ENCODE measurements around the gene GIGYF2.

DNA sequence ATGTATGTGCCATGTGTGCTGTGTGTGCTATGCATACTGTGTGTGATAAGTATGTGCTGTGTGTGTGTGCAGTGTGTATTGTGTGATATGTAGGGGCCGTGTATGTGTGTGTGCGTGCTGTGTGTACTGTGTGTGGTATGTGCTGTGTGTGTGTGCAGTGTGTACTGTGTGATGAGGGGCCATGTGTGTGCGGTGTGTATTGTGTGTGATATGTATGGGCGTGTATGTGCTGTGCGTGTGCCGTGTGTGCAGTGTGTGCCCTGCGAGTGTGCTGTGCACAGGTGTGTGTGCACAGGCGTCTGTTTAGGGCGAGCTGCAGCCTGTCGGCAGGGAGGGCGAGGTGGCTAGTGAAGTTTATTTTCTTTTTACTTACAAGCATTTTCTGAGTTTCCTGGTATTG lies 189.0 kb downstream of the GIGYF2 start:
- TF ChIP-seq, protein P1, sequence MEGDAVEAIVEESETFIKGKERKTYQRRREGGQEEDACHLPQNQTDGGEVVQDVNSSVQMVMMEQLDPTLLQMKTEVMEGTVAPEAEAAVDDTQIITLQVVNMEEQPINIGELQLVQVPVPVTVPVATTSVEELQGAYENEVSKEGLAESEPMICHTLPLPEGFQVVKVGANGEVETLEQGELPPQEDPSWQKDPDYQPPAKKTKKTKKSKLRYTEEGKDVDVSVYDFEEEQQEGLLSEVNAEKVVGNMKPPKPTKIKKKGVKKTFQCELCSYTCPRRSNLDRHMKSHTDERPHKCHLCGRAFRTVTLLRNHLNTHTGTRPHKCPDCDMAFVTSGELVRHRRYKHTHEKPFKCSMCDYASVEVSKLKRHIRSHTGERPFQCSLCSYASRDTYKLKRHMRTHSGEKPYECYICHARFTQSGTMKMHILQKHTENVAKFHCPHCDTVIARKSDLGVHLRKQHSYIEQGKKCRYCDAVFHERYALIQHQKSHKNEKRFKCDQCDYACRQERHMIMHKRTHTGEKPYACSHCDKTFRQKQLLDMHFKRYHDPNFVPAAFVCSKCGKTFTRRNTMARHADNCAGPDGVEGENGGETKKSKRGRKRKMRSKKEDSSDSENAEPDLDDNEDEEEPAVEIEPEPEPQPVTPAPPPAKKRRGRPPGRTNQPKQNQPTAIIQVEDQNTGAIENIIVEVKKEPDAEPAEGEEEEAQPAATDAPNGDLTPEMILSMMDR (IDR thresholded peaks at IDR 0.05) = no peak
- TF ChIP-seq EP300 (IDR thresholded peaks at IDR 0.05) = no peak
